Endothelial cell of umbilical vein (primary cell): ENCODE data around the gene TMEM181. TPM values are rescaled to one million over a fixed set of nuclear protein-coding genes. Genes with fewer than 3 reads are reported as not detected.

Source experiments
- BruUV-seq: library from RNA; stranded (reverse); fragments of 400-500 nt; replicated peaks from 2 replicates; lab custom pipeline; 2021; lab: Mats Ljungman, UMichigan
- CTCF ChIA-PET: fragments of 300-600, 350-600 bp; sonication (Branson Sonifier 250); formaldehyde crosslinking; loops from one replicate; lab custom pipeline; 2021; ENCODE audit warnings: antibody characterized with exemption, inconsistent platforms; lab: Charles Lee
- POLR2A ChIA-PET: fragments of 300-600, 350-600 bp; sonication (Branson Sonifier 250); formaldehyde crosslinking; loops from one replicate; lab custom pipeline; 2021; ENCODE audit warnings: antibody characterized with exemption, inconsistent platforms; lab: Charles Lee
- DNase-seq: peaks from one replicate; pipeline ENCODE4 v3.0.0-alpha.2; 2011; ENCODE audit warnings: low read depth, low spot score
- FAIRE-seq: peaks from 2 replicates; lab custom pipeline; 2011; peaks lifted over from hg19 to GRCh38; lab: Jason Lieb, UNC
- H2AFZ ChIP-seq: 2 replicates; pipeline ENCODE4 v1.6.0; 2012; ENCODE audit warnings: low read depth, low read length, control low read depth, inconsistent platforms
- H3K27ac ChIP-seq: 2 replicates; pipeline ENCODE4 v1.5.1; 2011; ENCODE audit warnings: low read depth, mild to moderate bottlenecking, control low read depth, low read length, moderate library complexity; ENCODE audit not compliant: insufficient read depth
- H3K27me3 ChIP-seq, 2 experiments: 2 replicates each; pipeline versions ENCODE4 v1.6.0 to v1.6.1; 2011; ENCODE audit warnings: low read length in 2 of 2, mixed read lengths in 1 of 2; ENCODE audit not compliant: control insufficient read depth in 2 of 2, insufficient read depth in 2 of 2
- H3K36me3 ChIP-seq, 2 experiments: 2 replicates in 1 of 2; 3 replicates in 1 of 2; pipeline ENCODE4 v1.5.1; 2011; ENCODE audit warnings: low read length in 2 of 2, mild to moderate bottlenecking in 1 of 2, moderate library complexity in 1 of 2; ENCODE audit not compliant: control insufficient read depth in 2 of 2, insufficient read depth in 2 of 2; ENCODE audit errors: extremely low read depth in 1 of 2
- H3K4me1 ChIP-seq: 3 replicates; pipeline ENCODE4 v1.5.1; 2011; ENCODE audit warnings: mild to moderate bottlenecking, low read length; ENCODE audit not compliant: control insufficient read depth, insufficient read depth; ENCODE audit errors: extremely low read depth
- H3K4me2 ChIP-seq: 2 replicates; pipeline ENCODE4 v1.6.1; 2011; ENCODE audit warnings: low read length, control low read depth, mixed read lengths; ENCODE audit not compliant: insufficient read depth
- H3K4me3 ChIP-seq, 3 experiments: fragments of 200-600 bp in 1 of 3; sonication (generic), shearing (Covaris generic) in 1 of 3; replicated peaks in 1 of 3; 2 replicates each; pipeline ENCODE4 v1.5.1; 2011 to 2016; ENCODE audit warnings: control low read depth in 3 of 3, low read length in 3 of 3, mild to moderate bottlenecking in 2 of 3, inconsistent platforms in 1 of 3, low read depth in 1 of 3, moderate library complexity in 1 of 3; ENCODE audit not compliant: insufficient read depth in 1 of 3
- H3K79me2 ChIP-seq: 2 replicates; pipeline ENCODE4 v1.6.0; 2012; ENCODE audit warnings: low read length, inconsistent platforms; ENCODE audit not compliant: control insufficient read depth, insufficient read depth
- H3K9ac ChIP-seq: replicated peaks from 2 replicates; pipeline ENCODE3; 2011; ENCODE audit warnings: low read length, control low read depth; ENCODE audit not compliant: insufficient read depth; ENCODE audit errors: extremely low read depth
- H3K9me1 ChIP-seq: replicated peaks from 3 replicates; pipeline ENCODE4 v1.6.0; 2011; ENCODE audit warnings: mild to moderate bottlenecking, low read length; ENCODE audit not compliant: control insufficient read depth, insufficient read depth; ENCODE audit errors: extremely low read depth
- H3K9me3 ChIP-seq: replicated peaks from 2 replicates; pipeline ENCODE4 v1.5.1; 2012; ENCODE audit warnings: low read length, inconsistent platforms; ENCODE audit not compliant: control insufficient read depth, insufficient read depth
- H4K20me1 ChIP-seq: replicated peaks from 2 replicates; pipeline ENCODE3; 2011; ENCODE audit warnings: mild to moderate bottlenecking, low read length; ENCODE audit not compliant: control insufficient read depth, insufficient read depth; ENCODE audit errors: extremely low read depth
- EZH2 ChIP-seq: IDR thresholded peaks from 2 replicates; pipeline ENCODE4 v1.6.1; 2012; ENCODE audit warnings: borderline replicate concordance, low read depth, mild to moderate bottlenecking, moderate library complexity, low read length, inconsistent platforms; ENCODE audit not compliant: severe bottlenecking
- FOS ChIP-seq: IDR thresholded peaks from 2 replicates; pipeline ENCODE4 v1.6.1; 2011; ENCODE audit warnings: mild to moderate bottlenecking, low read length, moderate library complexity, borderline replicate concordance; ENCODE audit not compliant: insufficient read depth
- GATA2 ChIP-seq: IDR thresholded peaks from 2 replicates; pipeline ENCODE4 v1.7.0; 2011; ENCODE audit warnings: low read depth, mild to moderate bottlenecking, moderate library complexity, mixed read lengths, low read length; ENCODE audit not compliant: insufficient read length, insufficient read depth
- JUN ChIP-seq: IDR thresholded peaks from 2 replicates; pipeline ENCODE4 v1.6.1; 2011; ENCODE audit warnings: borderline replicate concordance, low read depth; ENCODE audit not compliant: insufficient read length, insufficient read depth
- MYC ChIP-seq: IDR thresholded peaks from one replicate; pipeline ENCODE4 v1.6.1; 2011; ENCODE audit warnings: mild to moderate bottlenecking, low read depth, low read length
- POLR2A ChIP-seq: IDR thresholded peaks from 2 replicates; pipeline ENCODE4 v1.6.1; 2012; ENCODE audit warnings: low read depth, mild to moderate bottlenecking, control low read depth, low read length
- POLR2AphosphoS5 ChIP-seq: IDR thresholded peaks from 2 replicates; pipeline ENCODE4 v1.6.1; 2012; ENCODE audit warnings: low read depth, mild to moderate bottlenecking, control low read depth, low read length, moderate library complexity; ENCODE audit not compliant: insufficient read depth
- dilution Hi-C: fragments of 300-500 bp; cut with MboI; formaldehyde crosslinking; loops from one replicate; pipeline ENCODE4 v1.15.0; 2019; ENCODE audit warnings: low sequenced_read_pairs; ENCODE audit not compliant: extremely low pct_ligation_motif_present
- intact Hi-C: fragments of 100-400 bp; cut with micrococcal nuclease; formaldehyde crosslinking; loops from one replicate; pipeline ENCODE4 v1.10.0; 2022
- polyA plus RNA-seq, 4 experiments: library from polyadenylated mRNA; depleted of rRNA in 3 of 4; stranded (reverse) in 3 of 4; unstranded in 1 of 4; fragments of >200 nt; gene quantifications; 2 replicates each; pipeline versions ENCODE4 v1.2.1 to v1.2.3, GENCODE V29; 2011 to 2012; ENCODE audit warnings: missing spikeins in 1 of 4
- total RNA-seq: library from RNA; stranded (reverse); gene quantifications from 2 replicates; pipeline ENCODE4 v1.2.3, GENCODE V29; 2021
- TF ChIP-seq, protein P1 (sequence below): IDR thresholded peaks from 2 replicates; pipeline ENCODE4 v1.6.1; 2011; ENCODE audit not compliant: insufficient read depth, insufficient read length
- TF ChIP-seq, protein P2 (sequence below), 2 donors: IDR thresholded peaks; 1 replicate in 1 of 2; 2 replicates in 1 of 2; pipeline ENCODE4 v1.5.1; 2011; ENCODE audit warnings: low read length in 2 of 2, mild to moderate bottlenecking in 2 of 2, moderate library complexity in 2 of 2, control low read depth in 1 of 2, inconsistent platforms in 1 of 2, low read depth in 1 of 2; ENCODE audit not compliant: insufficient read depth in 1 of 2; ENCODE audit errors: extremely low read depth in 1 of 2

TMEM181 gene
- total and polyA plus RNA-seq, 2 donors (not counting 3 experiments of a cell fraction or from before 2014, with no cell fraction given): 21.7 to 33.5 TPM

DNA sequence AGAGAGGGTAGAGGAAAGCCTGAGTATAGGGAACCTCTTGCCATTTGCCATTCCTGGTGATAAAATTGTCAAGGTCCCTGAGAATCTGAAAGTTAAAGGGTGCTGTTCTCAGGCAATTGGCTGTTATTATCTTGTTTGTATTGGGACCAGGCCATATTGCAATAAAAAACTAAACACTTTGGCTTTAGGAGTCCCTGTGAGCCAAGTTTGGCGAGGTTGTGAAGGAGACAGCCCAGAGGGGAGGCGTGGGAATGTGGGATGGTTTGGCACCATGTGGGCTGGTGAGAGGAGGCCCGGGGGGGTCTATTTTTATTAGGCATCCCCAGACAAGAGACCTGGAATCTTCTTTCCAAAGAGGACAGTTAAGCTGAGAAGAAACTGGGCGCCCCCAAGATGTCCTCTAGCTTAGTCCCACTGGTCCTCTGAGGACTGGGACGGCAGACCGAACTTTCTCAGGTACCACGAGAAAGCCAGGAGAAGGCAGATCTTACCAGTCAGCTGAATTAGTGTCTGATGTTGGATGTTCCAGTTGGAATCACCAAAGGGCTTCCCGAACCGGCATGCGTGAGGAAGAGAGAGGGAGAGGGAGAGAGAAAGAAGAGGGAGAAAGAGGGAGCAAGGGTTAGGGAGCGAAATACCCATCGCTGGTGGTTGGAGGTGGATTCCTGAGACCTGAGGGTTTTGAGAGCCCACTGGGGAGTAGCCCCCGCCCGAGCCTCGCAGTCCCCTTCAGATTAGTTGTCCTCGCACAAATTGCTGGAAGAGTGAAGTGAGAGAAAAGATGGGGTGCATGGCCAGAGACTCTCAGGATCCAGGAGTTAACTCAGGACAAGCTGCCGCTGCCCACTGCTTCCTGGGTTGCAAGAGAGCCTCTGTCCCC lies 60.3 kb downstream of the TMEM181 start:
- H3K79me2 ChIP-seq: no peaks in the 10 kb centered on the region
- BruUV-seq: no TSS peak
- intact Hi-C loops (no loop called here), dilution Hi-C loops (no loop called here)
- POLR2A ChIA-PET: no interaction called here
- H3K4me1 ChIP-seq: no peaks in the 10 kb centered on the region
- no peak overlapping the region for H3K27ac ChIP-seq
- TF ChIP-seq, protein P1, sequence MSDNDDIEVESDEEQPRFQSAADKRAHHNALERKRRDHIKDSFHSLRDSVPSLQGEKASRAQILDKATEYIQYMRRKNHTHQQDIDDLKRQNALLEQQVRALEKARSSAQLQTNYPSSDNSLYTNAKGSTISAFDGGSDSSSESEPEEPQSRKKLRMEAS: no peak
- TF ChIP-seq FOS: no peak
- no peak for TF ChIP-seq GATA2
- TF ChIP-seq, protein P2, sequence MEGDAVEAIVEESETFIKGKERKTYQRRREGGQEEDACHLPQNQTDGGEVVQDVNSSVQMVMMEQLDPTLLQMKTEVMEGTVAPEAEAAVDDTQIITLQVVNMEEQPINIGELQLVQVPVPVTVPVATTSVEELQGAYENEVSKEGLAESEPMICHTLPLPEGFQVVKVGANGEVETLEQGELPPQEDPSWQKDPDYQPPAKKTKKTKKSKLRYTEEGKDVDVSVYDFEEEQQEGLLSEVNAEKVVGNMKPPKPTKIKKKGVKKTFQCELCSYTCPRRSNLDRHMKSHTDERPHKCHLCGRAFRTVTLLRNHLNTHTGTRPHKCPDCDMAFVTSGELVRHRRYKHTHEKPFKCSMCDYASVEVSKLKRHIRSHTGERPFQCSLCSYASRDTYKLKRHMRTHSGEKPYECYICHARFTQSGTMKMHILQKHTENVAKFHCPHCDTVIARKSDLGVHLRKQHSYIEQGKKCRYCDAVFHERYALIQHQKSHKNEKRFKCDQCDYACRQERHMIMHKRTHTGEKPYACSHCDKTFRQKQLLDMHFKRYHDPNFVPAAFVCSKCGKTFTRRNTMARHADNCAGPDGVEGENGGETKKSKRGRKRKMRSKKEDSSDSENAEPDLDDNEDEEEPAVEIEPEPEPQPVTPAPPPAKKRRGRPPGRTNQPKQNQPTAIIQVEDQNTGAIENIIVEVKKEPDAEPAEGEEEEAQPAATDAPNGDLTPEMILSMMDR (IDR thresholded peaks at IDR 0.05; ENCODE audit: extremely low read depth in 1 of 2, insufficient read depth in 1 of 2, low read depth in 1 of 2, low read length in 2 of 2): no peak
- no peak for TF ChIP-seq POLR2A
- TF ChIP-seq MYC: no peak
- no peak for TF ChIP-seq EZH2
- TF ChIP-seq JUN: no peak
- no peak for TF ChIP-seq POLR2AphosphoS5
- FAIRE-seq: no peak
- no peak overlapping the region for H3K4me3 ChIP-seq
- H3K9me1 ChIP-seq: no peaks in the 10 kb centered on the region
- H3K9me3 ChIP-seq: no peaks in the 10 kb centered on the region
- H3K27me3 ChIP-seq: no peaks in the 10 kb centered on the region
- no peaks in the 10 kb centered on the region for H4K20me1 ChIP-seq
- CTCF ChIA-PET: interaction anchor here (1.1 kb wide), 2 partner anchors 399 to 406 kb away, joined by 4 read pairs; no protein-coding TSS in a partner anchor
- H3K9ac ChIP-seq: no peak overlapping the region
- no peak for DNase-seq
- no peak overlapping the region for H3K4me2 ChIP-seq
- H3K36me3 ChIP-seq: peaks cover 2 to 13% of the 10 kb centered on the region in 2 experiments
- H2AFZ ChIP-seq: no peak overlapping the region
